ENCODE results near the gene ST3GAL4. TPM values are rescaled to one million over a fixed set of nuclear protein-coding genes. Genes with fewer than 3 reads are reported as not detected.

ST3GAL4 gene
- polyA plus RNA-seq, 1 donor (not counting 4 experiments of a cell fraction or from before 2014, with no cell fraction given): 24.6 TPM

DNA sequence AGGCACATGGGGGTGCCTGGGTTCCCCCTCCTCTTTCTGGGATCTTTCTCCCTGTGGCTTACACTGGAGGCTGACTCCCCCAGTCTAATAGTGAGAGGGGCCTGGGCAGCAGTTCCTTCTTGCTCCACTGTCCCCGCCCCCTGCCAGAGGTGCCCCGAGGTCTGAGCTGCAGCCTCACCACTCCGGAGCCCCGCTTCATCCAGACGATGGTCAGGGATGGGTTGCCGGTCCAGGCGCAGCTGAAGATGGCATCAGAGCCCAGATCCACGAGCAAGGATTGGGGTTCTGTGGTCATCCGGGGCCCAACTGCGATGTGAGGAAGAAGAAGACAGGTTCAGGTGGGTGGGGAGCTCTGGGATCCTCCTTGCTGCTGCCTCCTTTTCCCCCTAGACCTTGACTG, 91.1 kb downstream of the ST3GAL4 start:
- no peak for TF ChIP-seq EZH2 (IDR thresholded peaks at IDR 0.05; ENCODE audit: low read length)
- TF ChIP-seq, protein P1, sequence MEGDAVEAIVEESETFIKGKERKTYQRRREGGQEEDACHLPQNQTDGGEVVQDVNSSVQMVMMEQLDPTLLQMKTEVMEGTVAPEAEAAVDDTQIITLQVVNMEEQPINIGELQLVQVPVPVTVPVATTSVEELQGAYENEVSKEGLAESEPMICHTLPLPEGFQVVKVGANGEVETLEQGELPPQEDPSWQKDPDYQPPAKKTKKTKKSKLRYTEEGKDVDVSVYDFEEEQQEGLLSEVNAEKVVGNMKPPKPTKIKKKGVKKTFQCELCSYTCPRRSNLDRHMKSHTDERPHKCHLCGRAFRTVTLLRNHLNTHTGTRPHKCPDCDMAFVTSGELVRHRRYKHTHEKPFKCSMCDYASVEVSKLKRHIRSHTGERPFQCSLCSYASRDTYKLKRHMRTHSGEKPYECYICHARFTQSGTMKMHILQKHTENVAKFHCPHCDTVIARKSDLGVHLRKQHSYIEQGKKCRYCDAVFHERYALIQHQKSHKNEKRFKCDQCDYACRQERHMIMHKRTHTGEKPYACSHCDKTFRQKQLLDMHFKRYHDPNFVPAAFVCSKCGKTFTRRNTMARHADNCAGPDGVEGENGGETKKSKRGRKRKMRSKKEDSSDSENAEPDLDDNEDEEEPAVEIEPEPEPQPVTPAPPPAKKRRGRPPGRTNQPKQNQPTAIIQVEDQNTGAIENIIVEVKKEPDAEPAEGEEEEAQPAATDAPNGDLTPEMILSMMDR (optimal IDR thresholded peaks at IDR 0.05 in 1 of 3, IDR thresholded peaks at IDR 0.05 in 1 of 3, conservative IDR thresholded peaks at IDR 0.05 in 1 of 3; ENCODE audit: extremely low read depth in 1 of 3, insufficient read depth in 2 of 3, low read length in 3 of 3): no peak
- dilution Hi-C loops (cut with MboI; ENCODE audit: extremely low pct_ligation_motif_present, low sequenced_read_pairs): no loop called here

DNA sequence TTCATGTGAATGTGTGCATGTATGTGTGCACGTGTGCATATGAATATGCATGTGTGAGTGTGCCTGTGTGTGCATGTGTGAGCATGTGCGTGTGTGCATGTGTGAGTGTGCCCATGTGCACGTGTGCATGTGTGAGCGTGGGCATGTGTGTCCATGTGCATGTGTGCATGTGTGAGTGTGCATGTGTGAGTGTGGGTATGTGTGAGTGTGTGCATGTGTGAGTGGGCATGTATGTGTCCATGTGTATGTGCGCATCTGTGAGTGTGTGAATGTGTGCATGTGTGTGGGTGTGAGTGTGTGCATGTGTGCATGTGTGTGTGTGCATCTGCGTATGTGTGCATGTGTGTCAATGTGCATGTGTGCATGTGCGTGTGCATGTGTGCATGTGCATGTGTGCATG, 94.7 kb downstream of the ST3GAL4 start:
- peaks cover 15% of the 10 kb centered on the region for H3K9me3 ChIP-seq (ENCODE audit: control insufficient read depth, low read depth, low read length)
- no peak overlapping the region for H3K9ac ChIP-seq (ENCODE audit: control insufficient read depth, extremely low read depth, insufficient read depth, low read length)
- TF ChIP-seq EZH2 (IDR thresholded peaks at IDR 0.05; ENCODE audit: low read length): no peak
- TF ChIP-seq, protein P1 (optimal IDR thresholded peaks at IDR 0.05 in 1 of 3, IDR thresholded peaks at IDR 0.05 in 1 of 3, conservative IDR thresholded peaks at IDR 0.05 in 1 of 3; ENCODE audit: extremely low read depth in 1 of 3, insufficient read depth in 2 of 3, low read length in 3 of 3): no peak
- H3K4me1 ChIP-seq (ENCODE audit: control insufficient read depth, extremely low read depth, insufficient read depth, low read length): no peaks in the 10 kb centered on the region
- H3K4me3 ChIP-seq (ENCODE audit: control insufficient read depth in 2 of 3, extremely low read depth in 1 of 3, insufficient read depth in 2 of 3, low read depth in 1 of 3, low read length in 3 of 3): no peak overlapping the region
- no peak overlapping the region for H3K4me2 ChIP-seq (ENCODE audit: control insufficient read depth, extremely low read depth, insufficient read depth, low read depth, low read length)
- H3K27ac ChIP-seq (ENCODE audit: control insufficient read depth, insufficient read depth, low read length): no peak overlapping the region
- H3K36me3 ChIP-seq (ENCODE audit: control insufficient read depth in 2 of 2, extremely low read depth in 1 of 2, insufficient read depth in 2 of 2, low read length in 2 of 2): no peaks in the 10 kb centered on the region
- no peaks in the 10 kb centered on the region for H4K20me1 ChIP-seq (ENCODE audit: control insufficient read depth, extremely low read depth, insufficient read depth, low read length)
- FAIRE-seq (no peak), DNase-seq (ENCODE audit: low read depth, low spot score) (no peak)
- H3K9me1 ChIP-seq (ENCODE audit: control insufficient read depth, extremely low read depth, insufficient read depth, low read length): no peaks in the 10 kb centered on the region
- dilution Hi-C loops (cut with MboI; ENCODE audit: extremely low pct_ligation_motif_present, low sequenced_read_pairs): no loop called here
- peaks cover 20% of the 10 kb centered on the region for H3K27me3 ChIP-seq (ENCODE audit: control insufficient read depth, extremely low read depth, insufficient read depth, low read length)
- no peaks in the 10 kb centered on the region for H3K79me2 ChIP-seq (ENCODE audit: control insufficient read depth, insufficient read depth, low read length)
- no peak overlapping the region for H2AFZ ChIP-seq (ENCODE audit: control insufficient read depth, low read length)

More for the DNA sequence above, 91.1 kb downstream of the ST3GAL4 start:
- DNase-seq (ENCODE audit: low read depth, low spot score) (no peak), FAIRE-seq (no peak)
- H3K4me1 ChIP-seq (ENCODE audit: control insufficient read depth, extremely low read depth, insufficient read depth, low read length): no peaks in the 10 kb centered on the region
- no peaks in the 10 kb centered on the region for H3K36me3 ChIP-seq (ENCODE audit: control insufficient read depth in 2 of 2, extremely low read depth in 1 of 2, insufficient read depth in 2 of 2, low read length in 2 of 2)
- H4K20me1 ChIP-seq (ENCODE audit: control insufficient read depth, extremely low read depth, insufficient read depth, low read length): no peaks in the 10 kb centered on the region
- H3K4me2 ChIP-seq (ENCODE audit: control insufficient read depth, extremely low read depth, insufficient read depth, low read depth, low read length): no peak overlapping the region
- H3K9ac ChIP-seq (ENCODE audit: control insufficient read depth, extremely low read depth, insufficient read depth, low read length): no peak overlapping the region
- H3K27me3 ChIP-seq (ENCODE audit: control insufficient read depth, extremely low read depth, insufficient read depth, low read length): peaks cover 10% of the 10 kb centered on the region
- no peak overlapping the region for H3K4me3 ChIP-seq (ENCODE audit: control insufficient read depth in 2 of 3, extremely low read depth in 1 of 3, insufficient read depth in 2 of 3, low read depth in 1 of 3, low read length in 3 of 3)
- H2AFZ ChIP-seq (ENCODE audit: control insufficient read depth, low read length): no peak overlapping the region
- H3K27ac ChIP-seq (ENCODE audit: control insufficient read depth, insufficient read depth, low read length): no peak overlapping the region
- no peaks in the 10 kb centered on the region for H3K9me1 ChIP-seq (ENCODE audit: control insufficient read depth, extremely low read depth, insufficient read depth, low read length)
- no peaks in the 10 kb centered on the region for H3K79me2 ChIP-seq (ENCODE audit: control insufficient read depth, insufficient read depth, low read length)
- H3K9me3 ChIP-seq (ENCODE audit: control insufficient read depth, low read depth, low read length): peaks cover 15% of the 10 kb centered on the region
